GM12878 (cell line): ENCODE data around the gene ZNF627. TPM values are rescaled to one million over a fixed set of nuclear protein-coding genes. Genes with fewer than 3 reads are reported as not detected.
A peak's percentile ranks its signal among the peaks of the same experiment; 100 is the strongest.

Source experiments
- ATAC-seq: fragments of 200-7000 bp; cut with Tn5 transposase; 3 replicates; pipeline ENCODE4 v1.9.1; 2020; ENCODE audit warnings: mild to moderate bottlenecking, moderate library complexity
- BruUV-seq: library from RNA; stranded (reverse); fragments of 400-500 nt; replicated peaks from 2 replicates; lab custom pipeline; 2021; lab: Mats Ljungman, UMichigan
- CTCF ChIA-PET: fragments of 300-600 bp; sonication (Branson Sonifier 250); formaldehyde crosslinking; extraction: SDS; loops from one replicate; lab custom pipeline; 2021; ENCODE audit warnings: inconsistent platforms; lab: Yijun Ruan, JAX
- POLR2A ChIA-PET: fragments of 350-600 bp; formaldehyde crosslinking; extraction: SDS; loops from one replicate; lab custom pipeline; 2021; ENCODE audit warnings: inconsistent platforms; lab: Charles Lee
- RAD21 ChIA-PET: fragments of 300-600 bp; sonication (Branson Sonifier 250); formaldehyde crosslinking; loops from one replicate; lab custom pipeline; 2023; ENCODE audit warnings: antibody characterized with exemption; ENCODE audit not compliant: unreplicated experiment; lab: Charles Lee
- SMC1A ChIA-PET: fragments of 300-600 bp; sonication (Branson Sonifier 250); formaldehyde crosslinking; loops from one replicate; lab custom pipeline; 2023; ENCODE audit not compliant: unreplicated experiment, uncharacterized antibody; lab: Charles Lee
- DNase-seq: peaks from one replicate; pipeline ENCODE4 v3.0.0-alpha.2; 2011; ENCODE audit warnings: low read depth, low spot score
- FAIRE-seq: peaks from 3 replicates; lab custom pipeline; 2011; peaks lifted over from hg19 to GRCh38; lab: Jason Lieb, UNC
- H2AFZ ChIP-seq: 2 replicates; pipeline ENCODE4 v1.6.0; 2011; ENCODE audit warnings: low read depth, low read length, control low read depth; ENCODE audit not compliant: control insufficient read depth
- H3K27ac ChIP-seq: 2 replicates; pipeline ENCODE4 v1.5.1; 2011; ENCODE audit warnings: control low read depth; ENCODE audit not compliant: control insufficient read depth, insufficient read depth
- H3K27me3 ChIP-seq, 2 experiments: replicated peaks in 1 of 2; 2 replicates each; pipeline versions ENCODE4 v1.6.0 to v1.6.1; 2011; ENCODE audit warnings: low read length in 1 of 2; ENCODE audit not compliant: control insufficient read depth in 2 of 2, insufficient read depth in 2 of 2
- H3K36me3 ChIP-seq, 2 experiments: 2 replicates each; pipeline ENCODE4 v1.5.1; 2011; ENCODE audit warnings: low read length in 1 of 2; ENCODE audit not compliant: control insufficient read depth in 2 of 2, insufficient read depth in 2 of 2
- H3K4me1 ChIP-seq: 2 replicates; pipeline ENCODE4 v1.6.1; 2011; ENCODE audit warnings: mild to moderate bottlenecking, low read length, moderate library complexity, mixed read lengths; ENCODE audit not compliant: control insufficient read depth, insufficient read depth
- H3K4me2 ChIP-seq: 2 replicates; pipeline ENCODE4 v1.6.0; 2011; ENCODE audit warnings: control low read depth; ENCODE audit not compliant: control insufficient read depth, insufficient read depth
- H3K4me3 ChIP-seq: fragments of 200-600 bp; sonication (generic); 2 replicates; pipeline ENCODE4 v1.5.1; 2016
- H3K79me2 ChIP-seq: 2 replicates; pipeline ENCODE4 v1.6.0; 2011; ENCODE audit warnings: low read length; ENCODE audit not compliant: control insufficient read depth, insufficient read depth
- H3K9ac ChIP-seq: 2 replicates; pipeline ENCODE4 v1.8.0; 2011; ENCODE audit warnings: low read length, control low read depth, mixed read lengths; ENCODE audit not compliant: control insufficient read depth, insufficient read depth
- H3K9me3 ChIP-seq: replicated peaks from 3 replicates; pipeline ENCODE4 v1.5.1; 2011; ENCODE audit warnings: mild to moderate bottlenecking, low read length; ENCODE audit not compliant: control insufficient read depth, insufficient read depth
- H4K20me1 ChIP-seq: 2 replicates; pipeline ENCODE4 v1.6.0; 2011; ENCODE audit not compliant: control insufficient read depth, insufficient read depth
- BACH1 ChIP-seq: fragments of 450-650 bp; IDR thresholded peaks from 2 replicates; pipeline ENCODE4 v1.6.1; 2017; ENCODE audit warnings: mild to moderate bottlenecking, borderline replicate concordance
- BHLHE40 ChIP-seq, 2 experiments: fragments of 450-650 bp in 1 of 2; IDR thresholded peaks; 2 replicates each; pipeline ENCODE4 v1.6.1; 2011 to 2017; ENCODE audit warnings: low read depth in 2 of 2, borderline replicate concordance in 1 of 2, improper control_type of control experiment in 1 of 2, low read length in 1 of 2, mild to moderate bottlenecking in 1 of 2
- BRCA1 ChIP-seq: IDR thresholded peaks from 2 replicates; pipeline ENCODE4 v1.6.1; 2011; ENCODE audit warnings: low read depth, low read length, improper control_type of control experiment
- CEBPB ChIP-seq, 2 experiments: fragments of 150-350 bp in 1 of 2; IDR thresholded peaks; 2 replicates each; pipeline ENCODE4 v1.6.1; 2012 to 2014; ENCODE audit warnings: low read depth in 2 of 2, low read length in 2 of 2, borderline replicate concordance in 1 of 2, inconsistent platforms in 1 of 2
- CHD4 ChIP-seq: fragments of 200-600 bp; sonication (generic); IDR thresholded peaks from 2 replicates; pipeline ENCODE4 v1.6.1; 2016; ENCODE audit warnings: mild to moderate bottlenecking
- DPF2 ChIP-seq: fragments of 450-650 bp; IDR thresholded peaks from 2 replicates; pipeline ENCODE4 v1.6.1; 2017; ENCODE audit warnings: mild to moderate bottlenecking
- GATAD2B ChIP-seq: fragments of 450-650 bp; conservative IDR thresholded peaks from 2 replicates; pipeline ENCODE4 v1.6.1; 2017; ENCODE audit warnings: low read depth, mild to moderate bottlenecking, moderate library complexity
- HDAC2 ChIP-seq: fragments of 200-600 bp; sonication (generic); IDR thresholded peaks from 2 replicates; pipeline ENCODE4 v1.6.1; 2017
- IKZF1 ChIP-seq: fragments of 450-650 bp; conservative IDR thresholded peaks from 2 replicates; pipeline ENCODE4 v1.6.1; 2017; ENCODE audit warnings: antibody characterized with exemption, mild to moderate bottlenecking
- IKZF2 ChIP-seq, 2 experiments: fragments of 450-650 bp; IDR thresholded peaks; 2 replicates each; pipeline ENCODE4 v1.6.1; 2017; ENCODE audit warnings: mild to moderate bottlenecking in 2 of 2, moderate library complexity in 2 of 2
- KLF5 ChIP-seq: fragments of 450-650 bp; IDR thresholded peaks from 2 replicates; pipeline ENCODE4 v1.6.1; 2014; ENCODE audit warnings: mild to moderate bottlenecking; ENCODE audit not compliant: partially characterized antibody
- MTA2 ChIP-seq: fragments of 450-650 bp; IDR thresholded peaks from 2 replicates; pipeline ENCODE4 v1.6.1; 2016; ENCODE audit warnings: low read depth, mild to moderate bottlenecking, moderate library complexity
- NR2C1 ChIP-seq: fragments of 450-650 bp; IDR thresholded peaks from 2 replicates; pipeline ENCODE4 v1.6.1; 2017; ENCODE audit warnings: antibody characterized with exemption, mild to moderate bottlenecking, moderate library complexity
- NR2C2 ChIP-seq: IDR thresholded peaks from 2 replicates; pipeline ENCODE4 v1.6.1; 2011; ENCODE audit warnings: borderline replicate concordance, low read depth; ENCODE audit not compliant: control insufficient read depth, insufficient read length
- NR2F1 ChIP-seq: fragments of 450-650 bp; conservative IDR thresholded peaks from 2 replicates; pipeline ENCODE4 v1.6.1; 2017; ENCODE audit warnings: mild to moderate bottlenecking
- POLR2A ChIP-seq: IDR thresholded peaks from 2 replicates; pipeline ENCODE4 v1.6.1; 2011; ENCODE audit warnings: low read depth, mild to moderate bottlenecking, low read length
- RFX5 ChIP-seq: IDR thresholded peaks from 2 replicates; pipeline ENCODE4 v1.6.1; 2011; ENCODE audit warnings: low read depth, low read length, improper control_type of control experiment
- SUPT20H ChIP-seq: IDR thresholded peaks from 2 replicates; pipeline ENCODE4 v1.6.1; 2011; ENCODE audit warnings: low read depth, mild to moderate bottlenecking, low read length, moderate library complexity, borderline replicate concordance; ENCODE audit not compliant: control insufficient read depth
- TCF12 ChIP-seq: IDR thresholded peaks from 2 replicates; pipeline ENCODE4 v1.6.1; 2011; ENCODE audit warnings: low read depth, mild to moderate bottlenecking, low read length
- ZNF217 ChIP-seq: fragments of 450-650 bp; IDR thresholded peaks from 2 replicates; pipeline ENCODE4 v1.6.1; 2017; ENCODE audit warnings: antibody characterized with exemption, mild to moderate bottlenecking
- WGBS: methylation state at CpG from one replicate; pipeline ENCODE4 v1.1.6; 2016; ENCODE audit warnings: low lambda C conversion rate; ENCODE audit not compliant: insufficient replicate concordance, insufficient coverage; ENCODE audit errors: missing lambda C conversion rate; 5-methylcytosine and 5-hydroxymethylcytosine counted together
- in situ Hi-C: fragments of 300-500 bp; cut with MboI; formaldehyde crosslinking; loops from 9 replicates; pipeline ENCODE4 v1.14.3; 2018; ENCODE audit warnings: mixed read lengths
- intact Hi-C: fragments of 100-400 bp; cut with micrococcal nuclease; formaldehyde crosslinking; loops from one replicate; pipeline ENCODE4 v1.14.2; 2022; ENCODE audit not compliant: unreplicated experiment
- polyA plus RNA-seq, 11 experiments: library from polyadenylated mRNA; depleted of rRNA in 4 of 11; unstranded in 6 of 11; stranded (reverse) in 5 of 11; fragments of >200 nt; fragmentation: Nextera tagmentation in 4 of 11; fragmentation: Illumina TruSeq in 1 of 11; extraction: Ambion mirVana in 4 of 11; extraction: Trizol in 1 of 11; gene quantifications; 1 replicate in 1 of 11; 2 replicates in 10 of 11; pipeline versions ENCODE4 v1.2.1 to v1.2.3, GENCODE V29; 2011 to 2016; ENCODE audit warnings: inconsistent platforms in 2 of 11, missing spikeins in 2 of 11, low read depth in 1 of 11
- total RNA-seq, 4 experiments: library from RNA; depleted of rRNA in 3 of 4; stranded (reverse); fragments of >200 nt in 3 of 4; fragmentation: Illumina TruSeq in 1 of 4; extraction: Trizol in 1 of 4; gene quantifications; 2 replicates each; pipeline versions ENCODE4 v1.2.1 to v1.2.3, GENCODE V29; 2013 to 2021
- TF ChIP-seq, protein P1 (sequence below): fragments of 450-650 bp; IDR thresholded peaks from 2 replicates; pipeline ENCODE4 v1.6.1; 2016; ENCODE audit warnings: mild to moderate bottlenecking

Gene ZNF627
- total and polyA plus RNA-seq, 10 of the 15 experiments (the other 5 are each of a cell fraction or from before 2014, with no cell fraction given) = 5.1 to 13.7 (median 10.2) TPM

DNA sequence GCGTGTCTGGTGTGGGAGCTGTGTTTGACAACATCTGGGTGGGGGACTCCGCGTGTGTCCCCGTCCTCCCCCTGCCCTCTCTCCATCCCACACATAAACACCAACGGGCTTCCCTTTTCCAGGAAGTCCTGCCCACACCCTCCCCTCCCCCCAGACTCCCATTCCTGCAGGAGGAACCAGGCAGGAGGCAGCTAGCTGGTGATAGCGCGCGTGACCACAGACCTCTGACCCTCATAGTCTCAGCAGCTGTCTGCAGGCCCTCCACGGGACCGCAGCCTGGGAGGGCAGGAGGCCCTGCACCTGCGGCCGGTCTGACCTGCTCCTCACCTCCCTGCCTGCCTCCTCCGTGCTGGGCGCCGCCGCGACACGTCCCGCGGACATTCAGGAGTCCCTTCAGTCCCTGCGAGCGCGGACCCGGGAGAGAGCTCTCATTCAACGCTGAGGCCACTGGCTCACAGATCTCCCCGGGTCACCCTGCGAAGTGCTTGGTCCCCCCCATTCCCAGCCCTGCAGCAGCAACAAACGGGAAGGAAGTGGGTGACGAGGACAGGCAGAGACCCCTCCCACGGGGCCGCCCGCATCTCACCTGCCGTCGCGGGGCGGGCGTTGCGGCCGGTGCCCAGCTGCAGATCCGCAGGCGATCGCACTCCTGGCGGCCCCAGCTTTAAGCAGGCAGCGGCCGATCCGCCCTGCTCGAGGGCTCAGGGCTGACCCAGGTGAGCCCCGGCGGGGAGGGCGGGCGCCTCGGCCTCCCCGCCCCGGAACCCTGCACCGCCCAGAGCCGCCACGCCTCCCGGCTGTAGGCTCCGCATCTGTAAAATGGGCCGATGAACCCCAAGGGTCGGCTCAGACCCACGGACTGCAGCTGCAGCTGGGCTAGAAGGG lies 18.8 kb upstream of the ZNF627 start:
- Histone ChIP-seq H3K36me3 (no peaks in the 10 kb centered on the region), H3K79me2 (no peaks in the 10 kb centered on the region; the same call in 1 of the 2 replicates), H3K4me2 (peak overlapping the region; percentile 72), H3K9ac (peak overlapping the region; percentile 11), H4K20me1 (no peaks in the 10 kb centered on the region), H3K9me3 (no peaks in the 10 kb centered on the region), H3K4me1 (peaks cover 46% of the 10 kb centered on the region), H2AFZ (peak overlapping the region; percentile 72), H3K27ac (peak overlapping the region; percentile 25; the same call in 1 of the 2 replicates), H3K4me3 (peak overlapping the region; percentile 81), H3K27me3 (no peaks in the 10 kb centered on the region)
- ChIA-PET RAD21 (interaction anchor here (0.6 to 2.9 kb wide), 3 partner anchors 10 to 421 kb away, joined by 5 to 21 read pairs (median 6); no protein-coding TSS in a partner anchor), POLR2A (interaction anchor here (0.7 to 9.0 kb wide), 6 partner anchors 10 to 1909 kb away, joined by 3 to 87 read pairs (median 4); partner anchors contain the start of gene ELOF1), CTCF (interaction anchor here (0.8 to 6.0 kb wide), 6 partner anchors 11 to 42 kb away, joined by 3 to 47 read pairs (median 4); no protein-coding TSS in a partner anchor), SMC1A (interaction anchor here (0.8 to 12.2 kb wide), 3 partner anchors 9 to 18 kb away, joined by 3 to 215 read pairs (median 84); partner anchors contain the start of gene ELOF1)
- FAIRE-seq = no peak
- intact Hi-C loops (no loop called here), in situ Hi-C loops (loop anchor here (25.0 kb wide), 1 partner anchor 1584 kb away; the partner anchor contains the start of genes IER2 and STX10)
- 10% methylated on average over 62 of the region's 62 CpGs for WGBS
- DNase-seq = no peak
- ATAC-seq = peak; percentile 71
- BruUV-seq = no TSS peak
- TF ChIP-seq CHD4 = no peak
- 0 out of 2 replicates have a peak, but pooled peaks have one; percentile 51 for TF ChIP-seq BACH1
- TF ChIP-seq IKZF1 = peak; percentile 73
- TF ChIP-seq HDAC2 = no peak
- TF ChIP-seq BHLHE40 (IDR thresholded peaks at IDR 0.05; ENCODE audit: borderline replicate concordance in 1 of 2, low read depth in 2 of 2, low read length in 1 of 2) = peak in 1 of 2 experiments; percentile 61; a peak in 2 of 4 replicates
- no peak for TF ChIP-seq RFX5
- TF ChIP-seq, protein P1, sequence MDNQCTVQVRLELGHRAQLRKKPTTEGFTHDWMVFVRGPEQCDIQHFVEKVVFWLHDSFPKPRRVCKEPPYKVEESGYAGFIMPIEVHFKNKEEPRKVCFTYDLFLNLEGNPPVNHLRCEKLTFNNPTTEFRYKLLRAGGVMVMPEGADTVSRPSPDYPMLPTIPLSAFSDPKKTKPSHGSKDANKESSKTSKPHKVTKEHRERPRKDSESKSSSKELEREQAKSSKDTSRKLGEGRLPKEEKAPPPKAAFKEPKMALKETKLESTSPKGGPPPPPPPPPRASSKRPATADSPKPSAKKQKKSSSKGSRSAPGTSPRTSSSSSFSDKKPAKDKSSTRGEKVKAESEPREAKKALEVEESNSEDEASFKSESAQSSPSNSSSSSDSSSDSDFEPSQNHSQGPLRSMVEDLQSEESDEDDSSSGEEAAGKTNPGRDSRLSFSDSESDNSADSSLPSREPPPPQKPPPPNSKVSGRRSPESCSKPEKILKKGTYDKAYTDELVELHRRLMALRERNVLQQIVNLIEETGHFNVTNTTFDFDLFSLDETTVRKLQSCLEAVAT = 0 out of 2 replicates have a peak, but pooled peaks have one; percentile 18
- TF ChIP-seq IKZF2 (IDR thresholded peaks at IDR 0.05) = peak; percentile 40 to 61; a peak in 3 of 4 replicates
- TF ChIP-seq MTA2 = peak; percentile 21; the same call in 1 of the 2 replicates
- peak; percentile 41 for TF ChIP-seq GATAD2B
- peak; percentile 85 for TF ChIP-seq TCF12
- peak; percentile 3 for TF ChIP-seq NR2C2
- TF ChIP-seq NR2C1 = 0 out of 2 replicates have a peak, but pooled peaks have one; percentile 33
- TF ChIP-seq ZNF217 = peak; percentile 77
- no peak for TF ChIP-seq BRCA1
- TF ChIP-seq POLR2A = peak; percentile 68
- 0 out of 2 replicates have a peak, but pooled peaks have one; percentile 51 for TF ChIP-seq DPF2
- peak; percentile 92 for TF ChIP-seq NR2F1
- TF ChIP-seq KLF5 = no peak
- TF ChIP-seq SUPT20H = no peak
- no peak for TF ChIP-seq CEBPB (IDR thresholded peaks at IDR 0.05; ENCODE audit: borderline replicate concordance in 1 of 2, low read depth in 2 of 2, low read length in 2 of 2)
